ENCODE measurements around the gene SH3PXD2A.

Gene SH3PXD2A

DNA sequence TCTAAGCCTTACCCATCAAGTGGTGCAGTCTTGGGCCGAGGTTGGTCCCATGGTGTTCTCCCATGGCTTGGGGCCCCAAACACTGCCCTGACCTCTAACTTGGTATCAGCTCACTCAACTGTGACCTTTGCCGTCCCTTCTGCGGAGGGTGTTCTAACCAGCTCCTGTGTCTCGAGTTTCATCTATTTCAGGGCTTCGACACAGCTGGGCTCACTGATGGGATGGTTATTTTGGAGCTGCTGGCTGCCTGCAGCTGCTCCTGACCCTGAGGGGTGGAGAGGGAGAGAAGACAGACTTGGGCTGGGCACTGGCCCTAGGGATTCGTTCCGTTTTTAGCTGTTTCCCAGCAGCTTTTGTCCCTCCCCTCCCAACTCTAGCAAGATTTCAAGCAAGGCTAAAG lies 274.9 kb downstream of the SH3PXD2A start:
- DNase-seq (ENCODE audit: low spot score) = no peak

DNA sequence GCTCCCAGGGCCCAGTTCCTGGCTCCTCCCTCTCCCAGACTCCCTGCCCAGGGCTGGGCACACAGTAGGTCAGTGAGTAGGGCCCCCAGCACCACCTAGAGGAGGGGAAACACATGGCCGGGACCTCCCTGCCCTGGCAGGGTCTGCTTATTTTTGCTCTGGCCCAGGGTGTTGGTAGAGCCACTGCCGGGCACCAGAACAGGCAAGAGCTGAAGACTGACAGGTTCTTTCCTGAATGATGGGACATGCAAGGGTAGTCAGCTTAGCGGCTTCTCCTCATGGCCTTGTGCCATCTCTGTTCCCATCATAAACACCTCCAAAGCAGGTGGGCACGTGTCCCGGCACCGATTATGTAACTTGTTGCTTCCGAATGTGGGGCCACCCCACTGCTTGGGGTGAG lies 275.4 kb downstream of the SH3PXD2A start:
- DNase-seq (ENCODE audit: low spot score) = no peak

- DNase-seq (ENCODE audit: low spot score) = peak; percentile 91
Observed at GRCh38 chr10:103578782-103579382, 276.5 kb downstream of the SH3PXD2A start.

DNA sequence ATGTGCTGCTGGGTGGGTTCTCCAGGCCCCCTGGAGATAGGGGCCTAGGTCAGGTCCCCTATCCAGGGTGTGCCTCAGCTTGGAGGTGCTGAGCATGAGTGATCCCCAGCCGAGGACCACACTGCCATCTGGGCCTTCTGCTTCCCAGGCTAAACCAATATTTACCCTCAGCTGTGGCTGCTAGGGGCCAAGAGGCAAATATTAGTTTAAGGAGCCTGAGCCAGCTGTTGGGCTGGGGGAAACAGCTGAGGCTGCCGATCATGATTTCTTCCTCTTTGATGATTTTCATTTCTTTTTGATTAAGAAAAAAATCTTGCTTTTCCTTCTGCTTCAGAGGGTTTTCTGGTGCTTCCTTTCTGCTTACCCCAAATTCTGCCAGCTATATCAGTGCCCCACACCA lies 278.5 kb downstream of the SH3PXD2A start:
- peak; percentile 83 for DNase-seq (ENCODE audit: low spot score)

GRCh38 chr10:103576076-103576471 lies 279.3 kb downstream of the SH3PXD2A start:
- DNase-seq (ENCODE audit: low spot score) = no peak

GRCh38 chr10:103575416-103576075 lies 279.8 kb downstream of the SH3PXD2A start:
- no peak for DNase-seq (ENCODE audit: low spot score)

DNA sequence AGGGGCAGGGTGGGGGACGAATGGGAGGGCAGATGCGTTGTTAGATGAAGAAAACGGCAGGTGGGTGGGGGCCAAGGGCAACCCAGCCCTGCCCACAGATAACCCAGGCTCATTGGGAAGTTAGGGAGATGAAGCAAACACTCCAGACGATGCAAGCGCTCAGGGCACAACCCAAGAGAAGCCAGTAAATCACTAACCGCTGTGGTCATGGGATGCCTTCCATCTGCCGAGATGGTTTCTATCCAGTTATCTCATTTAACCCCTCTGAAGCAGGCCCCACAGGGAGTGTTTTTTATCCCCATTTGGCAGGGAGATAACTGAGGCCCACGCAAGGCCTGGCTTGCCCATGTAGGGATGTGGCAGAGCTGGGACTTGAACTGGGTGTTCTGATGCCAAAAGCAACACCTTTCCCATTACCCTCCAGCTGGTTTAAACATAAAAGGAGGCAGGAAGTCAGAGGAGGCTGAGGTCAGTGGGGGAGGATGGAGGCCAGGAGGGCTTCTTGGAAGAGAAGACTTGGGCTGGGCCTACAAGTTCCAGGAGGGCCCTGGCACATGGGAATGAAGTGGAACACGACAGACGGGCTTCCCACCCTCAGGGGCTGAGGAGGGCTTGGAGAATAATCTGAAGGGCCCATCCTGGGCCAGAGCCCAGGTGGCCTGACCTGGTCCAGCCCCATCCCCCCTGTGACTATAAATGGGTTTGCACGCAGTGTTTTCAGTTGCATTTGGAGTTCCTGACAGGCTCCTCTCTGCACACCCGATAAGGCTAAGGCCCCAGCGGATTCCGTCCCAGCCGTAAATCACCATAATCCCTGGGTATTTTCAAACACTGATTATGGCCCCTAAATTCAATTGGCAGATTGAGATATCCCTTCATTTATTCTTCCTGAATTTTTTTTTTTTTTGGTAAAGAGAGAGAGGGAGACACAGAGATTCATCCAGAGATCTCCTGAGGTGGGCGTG lies 281.0 kb downstream of the SH3PXD2A start:
- no peak for DNase-seq (ENCODE audit: low spot score)

DNA sequence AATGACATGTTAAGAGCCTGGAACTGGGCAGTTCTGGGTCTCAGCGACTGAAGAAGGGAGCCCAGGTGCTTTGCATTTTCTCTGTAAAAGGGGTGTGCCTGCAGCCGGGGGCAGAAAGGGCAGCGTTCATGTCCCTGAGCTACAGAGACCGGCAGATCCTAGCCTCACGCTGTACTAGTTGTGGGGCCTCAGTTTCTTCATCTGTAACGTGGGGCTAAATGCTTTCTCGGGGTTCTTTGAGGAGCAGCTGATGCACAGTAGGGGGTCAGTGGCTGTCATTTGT lies 282.2 kb downstream of the SH3PXD2A start:
- no peak for DNase-seq (ENCODE audit: low spot score)

GRCh38 chr10:103572347-103573204 lies 282.8 kb downstream of the SH3PXD2A start:
- no peak for DNase-seq (ENCODE audit: low spot score)

DNA sequence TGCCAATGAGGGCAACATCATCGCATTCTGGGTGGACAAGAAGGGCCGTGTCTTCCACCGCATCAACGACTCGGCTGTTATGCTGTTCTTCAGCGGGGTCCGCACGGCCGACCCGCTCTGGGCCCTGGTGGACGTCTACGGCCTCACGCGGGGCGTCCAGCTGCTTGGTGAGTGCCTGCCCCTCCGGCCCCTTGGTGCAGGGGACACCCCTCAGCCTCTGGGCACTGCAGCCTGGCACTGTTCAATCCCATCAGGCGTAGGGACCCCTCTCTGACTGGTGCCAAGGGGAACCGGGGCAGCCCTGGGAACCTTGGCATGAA lies 283.8 kb downstream of the SH3PXD2A start:
- DNase-seq (ENCODE audit: low spot score) = no peak

DNA sequence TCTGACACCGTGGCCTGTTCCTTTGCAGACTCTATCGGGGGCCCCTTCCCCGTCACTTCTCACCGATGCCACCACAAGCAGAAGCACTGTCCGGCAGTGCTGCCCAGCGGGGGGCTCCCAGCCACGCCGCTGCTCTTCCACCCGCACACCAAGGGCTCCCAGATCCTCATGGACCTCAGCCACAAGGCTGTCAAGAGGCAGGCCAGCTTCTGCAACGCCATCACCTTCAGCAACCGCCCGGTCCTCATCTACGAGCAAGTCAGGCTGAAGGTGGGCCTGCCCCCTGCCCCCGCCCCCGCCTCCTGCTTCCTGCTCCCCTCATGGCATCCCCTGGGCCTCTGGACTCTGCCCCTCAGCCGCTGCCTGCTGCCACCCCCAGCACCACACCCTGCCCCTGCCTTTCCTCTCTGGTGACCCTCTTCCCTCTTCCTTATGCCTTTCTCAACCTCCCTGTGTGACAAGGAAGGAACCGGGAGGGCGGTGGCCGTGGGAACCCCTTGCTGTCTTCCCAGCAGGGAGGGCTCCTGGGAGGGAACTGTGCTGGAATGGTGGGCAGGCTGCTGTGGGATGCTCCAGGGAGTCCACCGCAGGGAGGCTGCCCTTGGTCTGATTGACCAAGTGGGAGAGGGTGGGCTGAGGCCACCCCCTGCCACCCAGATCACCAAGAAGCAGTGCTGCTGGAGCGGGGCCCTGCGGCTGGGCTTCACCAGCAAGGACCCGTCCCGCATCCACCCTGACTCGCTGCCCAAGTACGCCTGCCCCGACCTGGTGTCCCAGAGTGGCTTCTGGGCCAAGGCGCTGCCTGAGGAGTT lies 284.3 kb downstream of the SH3PXD2A start:
- DNase-seq (ENCODE audit: low spot score) = no peak

GRCh38 chr10:103569896-103570295 lies 285.5 kb downstream of the SH3PXD2A start:
- no peak for DNase-seq (ENCODE audit: low spot score)

- no peak for DNase-seq (ENCODE audit: low spot score)
Observed at GRCh38 chr10:103568505-103568904, 286.9 kb downstream of the SH3PXD2A start.

DNA sequence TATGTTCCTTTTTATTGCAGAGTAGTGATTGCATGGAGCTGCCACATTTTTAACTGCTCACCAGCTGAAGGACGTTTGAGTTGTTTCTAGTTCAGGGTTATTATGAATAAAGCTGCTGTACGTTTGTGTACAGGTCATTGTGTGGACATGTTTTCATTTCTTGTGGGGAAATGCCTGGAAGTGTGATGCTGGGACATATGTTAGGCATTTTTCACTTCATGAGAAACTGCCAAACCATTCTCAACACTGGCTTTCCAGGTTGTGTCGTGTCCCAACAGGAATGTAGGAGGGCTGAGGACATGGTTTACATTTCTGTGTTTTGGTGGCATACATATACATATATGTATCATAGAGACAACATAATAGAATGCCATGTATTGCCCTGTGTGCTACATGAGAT lies 288.8 kb downstream of the SH3PXD2A start:
- DNase-seq (ENCODE audit: low spot score) = no peak

- peak; percentile 67 for DNase-seq (ENCODE audit: low spot score)
Observed at GRCh38 chr10:103564776-103565520, 290.4 kb downstream of the SH3PXD2A start.

DNA sequence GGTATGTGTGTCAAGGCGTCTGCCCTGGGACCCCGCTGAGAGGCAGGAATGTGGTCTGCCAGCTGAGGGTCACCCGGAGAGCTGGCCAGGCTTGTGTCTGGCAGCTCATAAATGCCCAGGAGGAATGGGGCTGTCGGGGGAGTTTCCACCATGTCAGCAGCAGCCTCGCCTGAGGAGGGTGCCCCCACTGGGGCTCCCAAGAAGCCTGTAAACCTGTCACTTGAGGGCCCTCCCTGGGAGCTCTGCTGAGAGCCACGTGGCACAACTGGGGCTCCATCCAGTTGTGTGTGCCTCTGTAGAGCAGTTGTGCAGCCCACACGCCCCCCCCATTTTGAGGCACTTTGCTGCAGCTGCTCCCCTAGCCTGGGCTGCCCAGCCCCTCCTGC lies 291.3 kb downstream of the SH3PXD2A start:
- no peak for DNase-seq (ENCODE audit: low spot score)

DNA sequence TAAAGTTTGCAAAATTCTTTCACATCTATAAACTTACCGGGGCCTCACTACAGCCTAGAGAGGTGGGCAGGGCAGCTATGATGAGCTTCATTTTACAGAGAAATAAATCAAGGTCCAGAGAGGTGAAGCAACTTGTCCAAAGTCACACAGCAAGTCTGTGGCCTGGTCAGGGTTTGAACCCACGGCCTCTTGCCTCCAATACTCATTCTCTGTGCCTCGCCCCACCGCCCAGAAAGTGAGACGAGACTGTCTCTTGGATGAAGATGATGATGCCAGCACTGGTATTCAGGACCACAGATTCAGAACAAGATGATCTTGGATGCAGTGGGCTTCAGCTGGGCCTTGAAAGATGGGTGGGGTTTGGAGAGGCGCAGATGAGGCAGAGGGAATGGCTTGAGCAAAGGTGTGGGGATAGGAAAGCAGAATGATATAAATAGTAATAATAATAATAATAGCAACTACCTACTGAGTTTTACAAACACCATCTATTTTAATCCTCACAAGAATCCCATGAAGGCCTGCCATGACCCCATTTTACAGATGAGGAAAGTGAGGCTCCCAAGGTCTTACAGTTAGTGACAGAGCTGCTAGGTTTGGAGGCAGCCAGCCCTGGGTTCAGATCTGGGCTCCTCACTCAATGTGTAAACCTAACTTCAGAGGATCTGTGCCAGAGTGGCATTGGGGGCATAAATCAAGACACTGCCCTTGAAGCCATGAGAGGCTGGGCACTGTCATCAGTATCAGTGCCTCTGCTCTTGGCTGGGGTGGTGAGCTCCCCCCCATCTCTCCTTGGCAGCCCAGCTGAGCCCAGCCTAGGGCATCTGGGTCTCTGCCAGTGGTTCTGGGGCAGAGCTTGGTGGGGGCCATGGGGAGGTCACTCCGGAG lies 291.9 kb downstream of the SH3PXD2A start:
- DNase-seq (ENCODE audit: low spot score) = no peak

DNA sequence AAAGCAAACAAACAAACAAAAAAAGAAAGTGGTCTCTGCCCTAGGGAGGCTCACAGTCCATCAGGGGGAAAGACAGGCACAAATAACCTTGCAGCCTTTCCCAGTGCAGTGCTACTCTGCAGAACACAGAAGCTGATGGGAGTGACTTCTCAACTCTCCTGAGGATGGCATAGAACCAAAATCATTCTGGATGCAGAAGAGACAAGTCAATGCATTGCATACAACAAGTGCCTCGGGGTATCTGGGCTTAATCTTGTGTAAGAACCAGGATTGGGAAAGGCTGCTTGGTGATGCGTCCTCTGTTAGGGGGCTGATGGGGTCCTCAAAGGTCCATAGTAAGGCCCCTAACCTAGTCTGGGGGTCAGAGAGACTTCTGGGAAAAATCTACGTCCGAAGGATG lies 293.0 kb downstream of the SH3PXD2A start:
- no peak for DNase-seq (ENCODE audit: low spot score)

DNA sequence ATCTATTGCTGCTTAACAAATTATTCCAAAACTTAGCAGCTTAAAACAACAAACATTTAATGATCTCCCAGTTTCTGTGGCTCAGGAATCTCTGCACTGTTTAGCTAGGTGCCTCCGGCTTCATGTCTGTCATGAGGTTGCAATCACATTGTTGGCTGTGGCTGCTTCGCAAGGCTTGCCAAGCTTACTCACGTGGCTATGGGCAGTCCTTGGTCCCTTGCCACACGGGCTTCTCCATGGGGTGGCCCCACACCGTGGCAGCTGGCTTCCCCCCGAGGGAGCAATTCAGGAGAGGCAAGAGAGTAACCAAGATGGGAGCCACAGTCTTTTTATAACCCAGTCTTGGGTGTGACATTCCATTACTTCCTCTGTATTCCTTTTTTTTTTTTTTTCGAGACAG lies 294.5 kb downstream of the SH3PXD2A start:
- DNase-seq (ENCODE audit: low spot score) = no peak

DNA sequence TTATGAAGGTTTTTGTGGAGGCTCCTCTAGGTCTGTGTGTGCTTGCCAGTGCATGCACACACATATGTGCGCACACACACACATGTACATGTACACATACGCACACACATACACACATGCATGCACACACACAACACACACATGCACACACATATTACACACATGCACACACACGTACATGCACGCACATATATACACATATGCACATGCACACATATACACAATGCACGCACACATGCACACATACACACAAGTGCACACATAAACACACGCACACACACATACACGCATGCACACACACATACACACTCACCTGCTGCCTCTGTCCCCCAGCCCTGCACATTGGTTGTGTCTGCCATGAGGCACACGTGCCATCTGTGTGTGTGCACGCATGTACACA lies 295.6 kb downstream of the SH3PXD2A start:
- DNase-seq (ENCODE audit: low spot score) = no peak

Measured in HuH-7.5 (cell line).